ENCODE measurements around the gene EXOC6B.

EXOC6B gene

GRCh38 chr2:72211777-72212485 is 613.9 kb downstream of the EXOC6B start:
- H3K4me3 ChIP-seq: no peak overlapping the region
- peak overlapping the region in 1 of 21 experiments; percentile 5 for H3K27ac ChIP-seq

DNA sequence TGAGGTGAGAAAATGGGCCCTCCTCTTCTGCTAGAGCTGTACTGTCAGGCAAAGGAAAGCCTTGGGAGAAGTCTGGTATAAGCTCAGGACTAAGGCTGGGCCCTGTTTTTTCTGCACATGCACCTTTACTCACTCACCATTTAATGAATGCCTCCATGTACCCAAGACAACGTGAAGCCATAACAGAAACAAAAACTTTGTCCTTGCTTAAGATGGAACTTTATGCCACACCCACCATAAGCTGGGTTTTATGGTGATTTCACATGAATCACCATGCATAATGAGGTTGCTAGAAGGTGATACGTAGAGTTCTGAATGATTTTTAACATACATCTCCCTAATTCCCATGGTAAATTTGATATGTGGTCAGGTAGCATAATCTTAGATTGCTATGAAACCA is 614.5 kb downstream of the EXOC6B start:
- Histone ChIP-seq H3K4me3 (no peak overlapping the region), H3K27ac (no peak overlapping the region)

DNA sequence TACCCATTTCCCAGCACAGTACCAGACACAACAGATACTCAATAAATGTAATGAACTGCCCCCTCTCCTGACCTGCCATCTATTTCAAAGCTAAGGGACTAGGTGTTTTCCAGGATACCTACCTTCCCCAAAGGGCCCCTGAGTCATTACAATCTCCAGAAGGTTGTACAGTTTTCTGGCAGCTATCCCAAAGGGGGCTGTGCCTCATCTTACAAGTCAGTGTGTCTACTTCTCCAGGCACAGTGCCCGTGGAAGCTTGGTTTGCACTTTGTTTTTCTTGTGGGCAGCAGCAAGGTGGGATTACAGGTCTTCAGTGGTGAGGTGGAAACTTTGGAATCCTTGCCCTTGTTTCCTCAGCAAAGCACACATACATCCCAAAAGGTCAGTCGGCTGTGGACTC is 615.4 kb downstream of the EXOC6B start:
- no peak overlapping the region for H3K4me3 ChIP-seq
- H3K27ac ChIP-seq: no peak overlapping the region

- Histone ChIP-seq H3K4me3 (no peak overlapping the region), H3K27ac (no peak overlapping the region)
Observed at GRCh38 chr2:72208225-72208624, 617.6 kb downstream of the EXOC6B start.

GRCh38 chr2:72207334-72207733 is 618.5 kb downstream of the EXOC6B start:
- H3K4me3 ChIP-seq: no peak overlapping the region
- no peak overlapping the region for H3K27ac ChIP-seq

- peak overlapping the region in 1 of 21 experiments; percentile 65 for H3K27ac ChIP-seq
- no peak overlapping the region for H3K4me3 ChIP-seq
Observed at GRCh38 chr2:72205504-72205881, 620.3 kb downstream of the EXOC6B start.

- no peak overlapping the region for H3K4me3 ChIP-seq
- peak overlapping the region in 2 of 21 experiments; percentile 60 to 65 for H3K27ac ChIP-seq
Observed at GRCh38 chr2:72204786-72205503, 620.9 kb downstream of the EXOC6B start.

DNA sequence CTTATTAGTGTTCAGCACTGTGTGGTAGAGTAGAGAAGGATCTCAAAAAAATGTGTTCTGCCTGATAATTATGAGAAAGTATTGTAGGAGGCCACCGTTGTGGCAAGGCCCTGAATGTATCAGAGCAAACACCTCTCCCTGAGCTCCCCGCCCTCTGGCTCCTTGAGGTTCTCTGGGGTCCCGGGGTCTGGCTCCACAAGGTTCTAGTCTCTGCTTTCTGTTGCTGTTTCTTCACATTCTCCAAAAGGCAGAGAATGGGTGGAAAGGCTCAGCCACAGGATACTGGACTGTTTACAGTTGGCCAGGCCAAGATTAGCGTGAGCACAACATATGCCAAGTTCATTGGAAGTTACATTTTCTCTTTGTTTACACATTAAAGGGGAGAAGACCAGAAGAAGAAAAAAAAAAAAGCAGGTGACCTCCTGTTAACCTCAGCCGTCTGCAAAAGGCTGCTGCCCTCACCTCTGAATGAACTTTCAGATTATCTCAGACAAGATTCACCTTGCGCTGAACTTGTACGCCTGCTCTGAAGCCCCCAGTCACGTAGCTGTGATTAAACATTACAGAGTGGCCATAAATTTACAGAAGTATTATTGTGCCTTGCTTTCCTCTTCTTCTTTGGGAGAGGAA is 621.6 kb downstream of the EXOC6B start:
- H3K4me3 ChIP-seq: no peak overlapping the region
- peak overlapping the region in 1 of 21 experiments; percentile 60 for H3K27ac ChIP-seq

DNA sequence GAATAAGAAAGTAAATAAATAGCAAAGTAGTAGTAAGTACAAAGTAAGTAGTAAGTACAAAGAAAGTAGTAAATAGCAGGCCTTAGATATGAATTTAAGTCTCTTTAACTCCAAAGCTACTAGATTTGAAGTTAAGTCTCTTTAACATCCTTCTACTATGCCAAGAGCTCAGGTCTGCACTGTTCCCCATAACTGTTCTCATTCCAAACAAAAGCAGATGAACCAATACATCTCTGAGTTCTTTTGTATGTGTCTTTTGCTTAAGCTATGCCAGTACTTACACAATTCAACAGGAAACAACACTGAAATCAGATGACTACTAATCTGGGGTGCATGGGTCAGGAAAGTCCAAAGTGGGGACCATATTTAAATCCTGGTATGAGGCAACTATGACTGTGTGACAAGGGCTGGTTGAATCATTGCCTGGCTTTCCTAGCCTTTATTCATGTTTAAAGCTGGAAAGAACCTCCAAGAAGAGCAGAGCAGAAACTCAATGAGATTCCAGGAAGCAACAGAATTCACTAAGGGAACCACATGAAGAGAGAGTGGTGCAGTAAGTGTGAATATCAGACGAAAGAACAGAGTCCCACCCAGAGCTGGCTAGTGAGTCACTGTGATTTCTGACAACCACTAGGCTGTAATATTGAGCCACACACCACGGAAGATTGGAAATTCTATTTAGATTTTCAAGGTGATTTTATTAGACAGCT is 627.1 kb downstream of the EXOC6B start:
- Histone ChIP-seq H3K4me3 (no peak overlapping the region), H3K27ac (no peak overlapping the region)

DNA sequence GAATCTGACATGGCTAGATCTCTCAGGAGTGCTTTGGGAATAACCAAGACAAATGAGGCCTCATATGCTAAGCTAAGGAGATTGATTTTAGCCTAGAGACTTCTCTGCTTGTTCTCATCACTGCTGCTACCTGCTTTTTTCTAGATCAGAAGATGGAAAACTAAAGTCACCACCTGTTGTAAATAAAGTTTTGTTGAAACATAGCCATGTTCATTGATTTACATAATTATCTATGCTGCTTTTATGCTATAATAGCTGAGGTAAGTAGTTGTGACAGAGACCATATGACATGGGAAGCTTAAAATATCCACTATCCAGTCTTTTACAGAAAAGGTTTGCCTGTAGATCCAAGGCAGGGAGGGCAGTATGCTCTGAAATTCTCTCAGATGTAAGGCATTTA is 632.1 kb downstream of the EXOC6B start:
- no peak overlapping the region for H3K27ac ChIP-seq
- no peak overlapping the region for H3K4me3 ChIP-seq

- no peak overlapping the region for H3K4me3 ChIP-seq
- H3K27ac ChIP-seq: no peak overlapping the region
Observed at GRCh38 chr2:72191441-72191840, 634.4 kb downstream of the EXOC6B start.

- Histone ChIP-seq H3K4me3 (no peak overlapping the region), H3K27ac (no peak overlapping the region)
Observed at GRCh38 chr2:72185206-72185605, 640.6 kb downstream of the EXOC6B start.

GRCh38 chr2:72183466-72183865 is 642.4 kb downstream of the EXOC6B start:
- H3K4me3 ChIP-seq: no peak overlapping the region
- no peak overlapping the region for H3K27ac ChIP-seq

DNA sequence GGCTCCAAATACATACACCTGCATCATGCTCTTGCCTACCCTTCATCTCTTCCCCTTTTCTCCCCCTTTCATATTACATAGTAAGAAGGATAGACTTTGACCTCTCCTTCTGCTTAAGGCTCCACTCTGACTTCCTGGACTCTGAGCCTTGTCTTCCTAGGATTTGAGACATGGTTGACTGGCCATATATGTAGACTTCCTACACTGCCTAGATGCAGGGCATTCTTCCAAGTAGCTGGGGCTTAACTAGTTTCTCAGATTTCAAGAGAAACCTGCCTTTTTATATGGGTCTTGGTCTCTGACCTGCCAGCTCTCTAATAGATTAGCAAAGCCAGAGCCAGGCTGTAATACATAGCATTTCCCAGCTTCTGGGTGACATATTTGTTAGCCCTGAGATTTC is 642.8 kb downstream of the EXOC6B start:
- H3K4me3 ChIP-seq: no peak overlapping the region
- H3K27ac ChIP-seq: no peak overlapping the region

DNA sequence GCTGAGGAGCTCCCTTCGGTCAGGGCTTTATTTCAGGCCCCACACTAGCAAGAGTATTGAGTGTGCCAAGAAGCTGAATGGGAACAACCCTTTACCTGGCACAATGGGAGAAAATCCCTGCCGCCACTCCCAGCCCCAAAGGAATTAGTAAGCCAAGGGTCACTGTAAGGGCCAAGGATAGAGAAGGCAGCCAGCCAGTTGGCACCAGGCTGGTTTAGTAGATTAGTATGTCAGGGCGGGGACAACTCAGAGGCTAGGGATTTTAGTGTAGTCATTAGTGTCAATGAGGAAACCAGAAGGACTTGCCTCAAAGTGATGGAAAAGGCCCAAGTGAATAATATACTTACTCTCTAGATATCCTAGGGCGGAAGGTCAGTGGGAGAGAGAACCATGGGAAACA is 643.3 kb downstream of the EXOC6B start:
- Histone ChIP-seq H3K27ac (no peak overlapping the region), H3K4me3 (no peak overlapping the region)

- no peak overlapping the region for H3K27ac ChIP-seq
- no peak overlapping the region for H3K4me3 ChIP-seq
Observed at GRCh38 chr2:72181616-72182015, 644.2 kb downstream of the EXOC6B start.

- no peak overlapping the region for H3K27ac ChIP-seq
- no peak overlapping the region for H3K4me3 ChIP-seq
Observed at GRCh38 chr2:72180351-72180750, 645.5 kb downstream of the EXOC6B start.

GRCh38 chr2:72178551-72178950 is 647.3 kb downstream of the EXOC6B start:
- Histone ChIP-seq H3K27ac (no peak overlapping the region), H3K4me3 (no peak overlapping the region)

DNA sequence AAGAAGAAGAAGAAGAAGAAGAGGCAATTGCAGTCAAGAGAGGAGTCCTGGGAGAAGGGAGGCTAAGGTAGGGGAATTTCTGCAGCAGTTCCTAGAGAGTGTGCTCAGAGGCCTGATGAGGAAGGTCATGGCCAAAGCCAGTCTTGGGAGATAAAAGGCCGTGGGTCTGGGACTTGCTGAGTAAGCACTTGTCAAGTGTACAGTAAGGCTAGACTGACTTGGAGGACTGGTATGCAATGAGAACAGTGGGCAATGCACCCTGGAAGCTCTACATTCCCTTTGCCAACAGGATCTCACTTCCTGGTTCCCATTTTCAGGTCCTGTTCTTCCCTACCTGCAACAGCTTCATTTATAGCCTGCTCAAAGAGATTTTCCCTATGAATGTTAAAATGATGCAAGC is 649.6 kb downstream of the EXOC6B start:
- H3K27ac ChIP-seq: no peak overlapping the region
- no peak overlapping the region for H3K4me3 ChIP-seq

DNA sequence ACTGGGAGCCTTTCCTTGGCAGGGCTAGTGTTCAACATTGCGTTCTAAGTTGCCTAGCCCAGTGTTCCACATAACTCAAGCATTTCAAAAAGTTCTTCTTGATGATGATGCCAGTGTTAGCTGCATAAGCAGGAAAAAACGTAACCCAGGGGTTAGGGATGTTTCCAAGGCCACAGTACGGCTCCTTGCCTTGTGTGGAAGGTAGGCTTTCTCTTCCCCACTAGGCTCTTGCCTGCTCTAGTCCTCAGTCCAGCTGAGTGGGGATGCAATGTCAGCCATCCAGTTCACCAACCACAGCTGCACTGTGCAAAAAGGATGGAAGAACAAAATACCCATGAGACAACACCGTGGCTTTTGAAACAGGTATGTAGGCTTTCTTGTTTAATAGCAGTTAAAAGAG is 650.2 kb downstream of the EXOC6B start:
- Histone ChIP-seq H3K27ac (no peak overlapping the region), H3K4me3 (no peak overlapping the region)
